GM12864 (cell line): ENCODE results near the gene CCBE1.

Experiments
- DNase-seq: peaks from one replicate; pipeline ENCODE4 v3.0.0-alpha.2; 2011; ENCODE audit warnings: low read depth
- H3K4me3 ChIP-seq: 2 replicates; pipeline ENCODE4 v1.5.1; 2011; ENCODE audit warnings: mild to moderate bottlenecking, low read depth, low read length, control low read depth
- CTCF ChIP-seq: IDR thresholded peaks from 2 replicates; pipeline ENCODE4 v1.5.1; 2011; ENCODE audit warnings: low read depth, mild to moderate bottlenecking, moderate library complexity, low read length, control low read depth, inconsistent platforms; ENCODE audit errors: missing control alignments

The CCBE1 gene

GRCh38 chr18:59689756-59690155, 7.5 kb downstream of the CCBE1 start:
- no peak for DNase-seq
- TF ChIP-seq CTCF, result no peak
- H3K4me3 ChIP-seq, result no peak overlapping the region

- no peak for TF ChIP-seq CTCF
- no peak overlapping the region for H3K4me3 ChIP-seq
- no peak for DNase-seq
These were observed 11.0 kb downstream of the CCBE1 start for GRCh38 chr18:59686260-59686659.

- no peak overlapping the region for H3K4me3 ChIP-seq
- no peak for DNase-seq
- no peak for TF ChIP-seq CTCF
These were observed 11.7 kb downstream of the CCBE1 start for GRCh38 chr18:59685501-59685900.

GRCh38 chr18:59684777-59685176, 12.4 kb downstream of the CCBE1 start:
- no peak overlapping the region for H3K4me3 ChIP-seq
- DNase-seq, result no peak
- no peak for TF ChIP-seq CTCF

GRCh38 chr18:59681521-59682004, 15.7 kb downstream of the CCBE1 start:
- no peak for DNase-seq
- H3K4me3 ChIP-seq, result no peak overlapping the region
- TF ChIP-seq CTCF, result no peak

GRCh38 chr18:59681051-59681450, 16.2 kb downstream of the CCBE1 start:
- no peak for DNase-seq
- no peak overlapping the region for H3K4me3 ChIP-seq
- no peak for TF ChIP-seq CTCF

GRCh38 chr18:59675346-59675745, 21.9 kb downstream of the CCBE1 start:
- no peak for TF ChIP-seq CTCF
- DNase-seq, result no peak
- H3K4me3 ChIP-seq, result no peak overlapping the region
